GM19025 (cell line): ENCODE measurements around the gene ITPR1.
A peak's percentile ranks its signal among the peaks of the same experiment; 100 is the strongest.
"Not testable (repeated sequence)": the region's sequence is repeated elsewhere in the genome, so short reads cannot be mapped to it uniquely, and the experiment has no call there.

Experiments used
- ATAC-seq: cut with Tn5 transposase; IDR thresholded peaks from one replicate; pipeline ENCODE4 v1.9.1; 2021; ENCODE audit warnings: mild to moderate bottlenecking, low read depth, moderate library complexity; ENCODE audit not compliant: unreplicated experiment

Gene ITPR1

GRCh38 chr3:4493014-4493940, at the start of gene ITPR1:
Gene ITPR1 (plus strand): TSS chr3:4493348. CDS start chr3:4516492, 23,144 bp downstream.
- ATAC-seq = peak; percentile 93

GRCh38 chr3:4447295-4447999, 45.7 kb upstream of the ITPR1 start:
- no peak for ATAC-seq

GRCh38 chr3:4448187-4448586, 45.0 kb upstream of the ITPR1 start:
- no peak for ATAC-seq

- no peak for ATAC-seq
These were observed 43.9 kb upstream of the ITPR1 start for GRCh38 chr3:4449043-4449805.

- ATAC-seq = no peak
These were observed 39.0 kb upstream of the ITPR1 start for GRCh38 chr3:4454142-4454541.

- ATAC-seq = not testable (repeated sequence)
These were observed 36.4 kb upstream of the ITPR1 start for GRCh38 chr3:4456780-4457179.

GRCh38 chr3:4458961-4459360, 34.2 kb upstream of the ITPR1 start:
- ATAC-seq = no peak

- no peak for ATAC-seq
These were observed 32.8 kb upstream of the ITPR1 start for GRCh38 chr3:4460334-4460733.

- no peak for ATAC-seq
These were observed 31.6 kb upstream of the ITPR1 start for GRCh38 chr3:4461468-4462090.

GRCh38 chr3:4462369-4463040, 30.6 kb upstream of the ITPR1 start:
- ATAC-seq = no peak

- no peak for ATAC-seq
These were observed 28.6 kb upstream of the ITPR1 start for GRCh38 chr3:4464576-4464975.

GRCh38 chr3:4466741-4467521, 26.2 kb upstream of the ITPR1 start, which contains the start of gene SUMF1:
Gene SUMF1 (minus strand): TSS chr3:4467269. CDS start chr3:4467245, 24 bp downstream.
- peak; percentile 100 for ATAC-seq

- ATAC-seq = no peak
These were observed 25.7 kb upstream of the ITPR1 start for GRCh38 chr3:4467522-4467867.

GRCh38 chr3:4471907-4472306, 21.2 kb upstream of the ITPR1 start:
- no peak for ATAC-seq

- ATAC-seq = no peak
These were observed 20.8 kb upstream of the ITPR1 start for GRCh38 chr3:4472312-4472711.

GRCh38 chr3:4472766-4473165, 20.4 kb upstream of the ITPR1 start:
- no peak for ATAC-seq

GRCh38 chr3:4474683-4475490, 18.3 kb upstream of the ITPR1 start:
- peak; percentile 65 for ATAC-seq

GRCh38 chr3:4475804-4476203, 17.3 kb upstream of the ITPR1 start:
- ATAC-seq = no peak
